ENCODE results near the gene HECW1. TPM values are rescaled to one million over a fixed set of nuclear protein-coding genes. Genes with fewer than 3 reads are reported as not detected.
A peak's percentile ranks its signal among the peaks of the same experiment; 100 is the strongest.

The HECW1 gene
- polyA plus RNA-seq, 2 of the 4 experiments (the other 2 are of a cell fraction), result 11.3 TPM

- ATAC-seq (peak in 1 of 2 experiments; percentile 41; a peak in 1 of 6 replicates), DNase-seq (ENCODE audit: low read depth in 1 of 2, low spot score in 1 of 2) (no peak), FAIRE-seq (no peak)
- 16% methylated on average over 12 of the region's 12 CpGs for WGBS (ENCODE audit: missing lambda C conversion rate)
- ChIA-PET POLR2A (no interaction called here), CTCF (interaction anchor here (1.0 to 2.1 kb wide), 2 partner anchors 12 to 463 kb away, joined by 3 to 8 read pairs; partner anchors contain the start of gene STK17A)
- peak overlapping the region; percentile 24; the same call in 2 of the 3 replicates for H3K4me2 ChIP-seq
- H3K9me3 ChIP-seq, result no peaks in the 10 kb centered on the region
- peaks cover 7% of the 10 kb centered on the region; the same call in 1 of the 3 replicates for H3K4me1 ChIP-seq
- peak overlapping the region in 1 of 2 experiments; percentile 31; a peak in 1 of 6 replicates for H3K27ac ChIP-seq
- H3K4me3 ChIP-seq, result no peak overlapping the region
- TF ChIP-seq, protein P1, sequence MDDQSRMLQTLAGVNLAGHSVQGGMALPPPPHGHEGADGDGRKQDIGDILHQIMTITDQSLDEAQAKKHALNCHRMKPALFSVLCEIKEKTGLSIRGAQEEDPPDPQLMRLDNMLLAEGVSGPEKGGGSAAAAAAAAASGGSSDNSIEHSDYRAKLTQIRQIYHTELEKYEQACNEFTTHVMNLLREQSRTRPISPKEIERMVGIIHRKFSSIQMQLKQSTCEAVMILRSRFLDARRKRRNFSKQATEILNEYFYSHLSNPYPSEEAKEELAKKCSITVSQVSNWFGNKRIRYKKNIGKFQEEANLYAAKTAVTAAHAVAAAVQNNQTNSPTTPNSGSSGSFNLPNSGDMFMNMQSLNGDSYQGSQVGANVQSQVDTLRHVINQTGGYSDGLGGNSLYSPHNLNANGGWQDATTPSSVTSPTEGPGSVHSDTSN (IDR thresholded peaks at IDR 0.05), result no peak
- no peak for TF ChIP-seq KDM1A (IDR thresholded peaks at IDR 0.05; ENCODE audit: low read depth)
- no peak for TF ChIP-seq EHMT2 (IDR thresholded peaks at IDR 0.05; ENCODE audit: low read depth)
- no peak for TF ChIP-seq RFX5 (IDR thresholded peaks at IDR 0.05)
- TF ChIP-seq, protein P2, sequence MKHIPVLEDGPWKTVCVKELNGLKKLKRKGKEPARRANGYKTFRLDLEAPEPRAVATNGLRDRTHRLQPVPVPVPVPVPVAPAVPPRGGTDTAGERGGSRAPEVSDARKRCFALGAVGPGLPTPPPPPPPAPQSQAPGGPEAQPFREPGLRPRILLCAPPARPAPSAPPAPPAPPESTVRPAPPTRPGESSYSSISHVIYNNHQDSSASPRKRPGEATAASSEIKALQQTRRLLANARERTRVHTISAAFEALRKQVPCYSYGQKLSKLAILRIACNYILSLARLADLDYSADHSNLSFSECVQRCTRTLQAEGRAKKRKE (CRISPR knock-in tag; IDR thresholded peaks at IDR 0.05; ENCODE audit: low read depth), result no peak
- no peak for TF ChIP-seq HEYL (CRISPR knock-in tag; IDR thresholded peaks at IDR 0.05)
- TF ChIP-seq HDAC2 (IDR thresholded peaks at IDR 0.05), result no peak
- TF ChIP-seq RAD21 (conservative IDR thresholded peaks at IDR 0.05 in 1 of 2, IDR thresholded peaks at IDR 0.05 in 1 of 2), result no peak
- TF ChIP-seq CBX2 (IDR thresholded peaks at IDR 0.05; ENCODE audit: borderline replicate concordance, low read depth), result no peak
These were observed 7.1 kb downstream of the HECW1 start for GRCh38 chr7:43119371-43120075.

- DNase-seq (ENCODE audit: low read depth in 1 of 2, low spot score in 1 of 2), result no peak
- Histone ChIP-seq H3K9me3 (no peaks in the 10 kb centered on the region), H3K4me1 (peaks cover 7% of the 10 kb centered on the region; the same call in 1 of the 3 replicates), H3K4me3 (no peak overlapping the region), H3K27ac (no peak overlapping the region), H3K4me2 (no peak overlapping the region)
- no peak for FAIRE-seq
- TF ChIP-seq GATA3 (IDR thresholded peaks at IDR 0.05; ENCODE audit: borderline replicate concordance) (no peak), NPAS2 (CRISPR knock-in tag; IDR thresholded peaks at IDR 0.05; ENCODE audit: borderline replicate concordance) (no peak), CEBPB (IDR thresholded peaks at IDR 0.05) (no peak), ESRRA (IDR thresholded peaks at IDR 0.05; ENCODE audit: borderline replicate concordance, low read length) (no peak), CHD2 (IDR thresholded peaks at IDR 0.05; ENCODE audit: low read length, partially characterized antibody) (no peak), TFCP2L1 (CRISPR knock-in tag; IDR thresholded peaks at IDR 0.05) (no peak), HEYL (CRISPR knock-in tag; IDR thresholded peaks at IDR 0.05) (no peak), JUNB (IDR thresholded peaks at IDR 0.05) (no peak), BHLHE40 (IDR thresholded peaks at IDR 0.05; ENCODE audit: low read depth, low read length) (no peak), FOSB (CRISPR knock-in tag; IDR thresholded peaks at IDR 0.05) (no peak), SMC3 (IDR thresholded peaks at IDR 0.05) (no peak), PHF8 (IDR thresholded peaks at IDR 0.05; ENCODE audit: borderline replicate concordance, low read depth) (no peak), ZFP36 (IDR thresholded peaks at IDR 0.05; ENCODE audit: borderline replicate concordance, partially characterized antibody) (no peak)
- no peak for ATAC-seq
- POLR2A ChIA-PET, result no interaction called here
- WGBS (ENCODE audit: missing lambda C conversion rate), result 59% methylated on average over 6 of the region's 6 CpGs
- CTCF ChIA-PET, result interaction anchor here (0.8 to 1.4 kb wide), 3 partner anchors 15 to 139 kb away, joined by 3 to 5 read pairs (median 3); no protein-coding TSS in a partner anchor
These were observed 9.5 kb downstream of the HECW1 start for GRCh38 chr7:43121973-43122372.

DNA sequence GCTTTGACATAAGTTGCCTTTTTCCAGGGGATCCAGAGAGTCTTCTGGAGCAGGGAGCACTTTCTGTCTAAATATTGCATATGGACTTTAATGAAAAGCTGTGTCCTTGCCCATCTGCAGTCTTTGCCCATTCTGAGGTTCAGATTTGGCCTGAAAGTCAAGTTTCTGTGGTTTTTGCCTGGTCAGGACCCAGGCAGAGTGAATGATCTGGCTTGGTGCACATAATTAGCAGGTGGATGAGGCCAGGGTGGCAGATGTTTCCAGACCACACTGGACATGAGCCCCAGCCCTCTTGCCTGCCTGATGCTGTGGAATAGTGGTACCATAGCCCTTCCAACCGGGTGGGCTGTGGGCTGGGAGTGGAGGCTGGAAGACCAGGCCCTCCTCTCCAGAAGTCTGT is 11.0 kb downstream of the HECW1 start:
- Histone ChIP-seq H3K4me3 (no peak overlapping the region), H3K4me2 (no peak overlapping the region), H3K9me3 (no peaks in the 10 kb centered on the region), H3K27ac (no peak overlapping the region), H3K4me1 (peaks cover 7% of the 10 kb centered on the region; the same call in 1 of the 3 replicates)
- ChIA-PET POLR2A (no interaction called here), CTCF (interaction anchor here (1.2 kb wide), 1 partner anchor 15 kb away, joined by 6 read pairs; no protein-coding TSS in a partner anchor)
- DNase-seq (ENCODE audit: low read depth in 1 of 2, low spot score in 1 of 2) (no peak), FAIRE-seq (no peak), ATAC-seq (no peak)
- WGBS (ENCODE audit: missing lambda C conversion rate), result 0% methylated on average over 1 of the region's 1 CpG
- TF ChIP-seq RFX5 (IDR thresholded peaks at IDR 0.05) (no peak), GATA3 (IDR thresholded peaks at IDR 0.05; ENCODE audit: borderline replicate concordance) (no peak), EHF (CRISPR knock-in tag; IDR thresholded peaks at IDR 0.05) (no peak), SMC3 (IDR thresholded peaks at IDR 0.05) (no peak), ESRRA (IDR thresholded peaks at IDR 0.05; ENCODE audit: borderline replicate concordance, low read length) (no peak), SREBF2 (IDR thresholded peaks at IDR 0.05) (no peak), MYC (IDR thresholded peaks at IDR 0.05; ENCODE audit: borderline replicate concordance, low read length) (no peak)
